SK-N-SH treated with all-trans-retinoic acid at 6 μM for 48 hours (cell line): ENCODE data around the gene TVP23A.

Experiments used
- ATAC-seq: fragments of 200-7000 bp; cut with Tn5 transposase; 3 replicates; pipeline ENCODE4 v1.9.1; 2020; ENCODE audit warnings: mild to moderate bottlenecking, moderate library complexity
- ARNTL ChIP-seq: fragments of 450-650 bp; formaldehyde crosslinking; IDR thresholded peaks from 2 replicates; pipeline ENCODE4 v1.5.0; 2020; ENCODE audit warnings: low read depth, mild to moderate bottlenecking, moderate library complexity, borderline replicate concordance
- BACH2 ChIP-seq: fragments of 250-450 bp; sonication (Bioruptor Pico); IDR thresholded peaks from 2 replicates; pipeline ENCODE4 v1.9.0; 2021; ENCODE audit warnings: mild to moderate bottlenecking, borderline replicate concordance
- CSDC2 ChIP-seq: fragments of 250-450 bp; sonication (Bioruptor Pico); IDR thresholded peaks from 2 replicates; pipeline ENCODE4 v1.5.0; 2020; ENCODE audit warnings: mild to moderate bottlenecking, moderate library complexity
- GLIS3 ChIP-seq: fragments of 250-450 bp; sonication (Bioruptor Pico); IDR thresholded peaks from 2 replicates; pipeline ENCODE4 v1.5.0; 2020; ENCODE audit warnings: mild to moderate bottlenecking, moderate library complexity
- OSR1 ChIP-seq: fragments of 250-450 bp; sonication (Bioruptor Pico); IDR thresholded peaks from 2 replicates; pipeline ENCODE4 v1.8.0; 2022; ENCODE audit warnings: moderate library complexity, mild to moderate bottlenecking, inconsistent platforms
- PPARA ChIP-seq: fragments of 250-450 bp; sonication (Bioruptor Pico); IDR thresholded peaks from 2 replicates; pipeline ENCODE4 v1.5.0; 2020; ENCODE audit warnings: mild to moderate bottlenecking, borderline replicate concordance
- SNAI2 ChIP-seq: fragments of 250-450 bp; sonication (Bioruptor Pico); IDR thresholded peaks from 2 replicates; pipeline ENCODE4 v1.5.0; 2020; ENCODE audit warnings: mild to moderate bottlenecking, moderate library complexity
- TCF4 ChIP-seq: fragments of 250-450 bp; sonication (Bioruptor Pico); IDR thresholded peaks from 2 replicates; pipeline ENCODE4 v1.8.0; 2021; ENCODE audit warnings: mild to moderate bottlenecking, moderate library complexity, borderline replicate concordance
- TOX ChIP-seq: fragments of 250-450 bp; sonication (Bioruptor Pico); IDR thresholded peaks from 2 replicates; pipeline ENCODE4 v1.8.0; 2021; ENCODE audit warnings: mild to moderate bottlenecking, moderate library complexity, borderline replicate concordance
- ZC3H10 ChIP-seq: fragments of 250-450 bp; sonication (Bioruptor Pico); IDR thresholded peaks from 2 replicates; pipeline ENCODE4 v1.5.1; 2021; ENCODE audit warnings: mild to moderate bottlenecking, moderate library complexity
- ZFP3 ChIP-seq: fragments of 250-450 bp; sonication (Bioruptor Pico); IDR thresholded peaks from 2 replicates; pipeline ENCODE4 v1.5.0; 2020; ENCODE audit warnings: mild to moderate bottlenecking, moderate library complexity
- ZFP30 ChIP-seq: fragments of 450-650 bp; formaldehyde crosslinking; IDR thresholded peaks from 2 replicates; pipeline ENCODE4 v1.5.0; 2022; ENCODE audit warnings: mild to moderate bottlenecking, moderate library complexity
- ZNF70 ChIP-seq: fragments of 450-650 bp; formaldehyde crosslinking; IDR thresholded peaks from 2 replicates; pipeline ENCODE4 v1.5.0; 2020; ENCODE audit warnings: mild to moderate bottlenecking, moderate library complexity
- TF ChIP-seq, protein P1 (sequence below): fragments of 250-450 bp; sonication (Bioruptor Pico); IDR thresholded peaks from 2 replicates; pipeline ENCODE4 v1.8.0; 2021; ENCODE audit warnings: low read depth, mild to moderate bottlenecking, moderate library complexity, borderline replicate concordance
- TF ChIP-seq, protein P2 (sequence below): fragments of 250-450 bp; sonication (Bioruptor Pico); IDR thresholded peaks from 2 replicates; pipeline ENCODE4 v1.5.0; 2020; ENCODE audit warnings: mild to moderate bottlenecking, moderate library complexity
- TF ChIP-seq, protein P3 (sequence below): fragments of 250-450 bp; sonication (Bioruptor Pico); IDR thresholded peaks from 2 replicates; pipeline ENCODE4 v1.8.0; 2020; ENCODE audit warnings: mild to moderate bottlenecking, moderate library complexity, borderline replicate concordance
- TF ChIP-seq, protein P4 (sequence below): fragments of 250-450 bp; sonication (Bioruptor Pico); IDR thresholded peaks from 2 replicates; pipeline ENCODE4 v1.5.1; 2020; ENCODE audit warnings: low read depth, mild to moderate bottlenecking, moderate library complexity
- TF ChIP-seq, protein P5 (sequence below): fragments of 250-450 bp; sonication (Bioruptor Pico); IDR thresholded peaks from 2 replicates; pipeline ENCODE4 v1.5.1; 2021; ENCODE audit warnings: mild to moderate bottlenecking, moderate library complexity

Gene TVP23A

DNA sequence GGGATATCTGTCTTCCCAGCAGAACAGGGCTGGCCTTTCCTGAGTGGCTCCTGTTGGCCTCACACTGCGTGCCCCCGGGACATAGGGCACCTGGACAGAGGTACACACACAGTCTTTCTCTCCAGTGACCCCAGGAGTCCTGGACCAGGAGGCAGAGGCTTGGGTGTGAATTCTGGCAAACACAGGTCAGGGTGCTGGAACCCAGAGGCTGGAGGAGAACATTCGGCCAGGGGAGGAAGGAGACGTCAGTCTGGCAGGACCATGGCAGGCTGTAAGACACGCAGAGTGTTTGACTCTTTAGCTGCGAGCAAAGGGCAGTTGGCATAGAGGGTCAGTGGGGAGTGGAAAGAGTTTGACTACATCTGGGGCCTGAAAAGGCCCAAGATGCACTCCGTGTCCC lies 4.1 kb upstream of the TVP23A start:
- TF ChIP-seq ZC3H10 (CRISPR knock-in tag) (no peak), TOX (CRISPR knock-in tag) (no peak), TCF4 (CRISPR knock-in tag) (no peak), PPARA (CRISPR knock-in tag) (no peak), BACH2 (no peak), ZFP30 (CRISPR knock-in tag) (no peak), GLIS3 (no peak), ZNF70 (CRISPR knock-in tag) (no peak), SNAI2 (CRISPR knock-in tag) (no peak), ARNTL (CRISPR knock-in tag) (no peak), CSDC2 (CRISPR knock-in tag) (no peak), OSR1 (CRISPR knock-in tag) (no peak), ZFP3 (CRISPR knock-in tag) (no peak)
- TF ChIP-seq, protein P1, sequence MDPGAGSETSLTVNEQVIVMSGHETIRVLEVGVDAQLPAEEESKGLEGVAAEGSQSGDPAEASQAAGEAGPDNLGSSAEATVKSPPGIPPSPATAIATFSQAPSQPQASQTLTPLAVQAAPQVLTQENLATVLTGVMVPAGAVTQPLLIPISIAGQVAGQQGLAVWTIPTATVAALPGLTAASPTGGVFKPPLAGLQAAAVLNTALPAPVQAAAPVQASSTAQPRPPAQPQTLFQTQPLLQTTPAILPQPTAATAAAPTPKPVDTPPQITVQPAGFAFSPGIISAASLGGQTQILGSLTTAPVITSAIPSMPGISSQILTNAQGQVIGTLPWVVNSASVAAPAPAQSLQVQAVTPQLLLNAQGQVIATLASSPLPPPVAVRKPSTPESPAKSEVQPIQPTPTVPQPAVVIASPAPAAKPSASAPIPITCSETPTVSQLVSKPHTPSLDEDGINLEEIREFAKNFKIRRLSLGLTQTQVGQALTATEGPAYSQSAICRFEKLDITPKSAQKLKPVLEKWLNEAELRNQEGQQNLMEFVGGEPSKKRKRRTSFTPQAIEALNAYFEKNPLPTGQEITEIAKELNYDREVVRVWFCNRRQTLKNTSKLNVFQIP (CRISPR knock-in tag): no peak
- TF ChIP-seq, protein P2, sequence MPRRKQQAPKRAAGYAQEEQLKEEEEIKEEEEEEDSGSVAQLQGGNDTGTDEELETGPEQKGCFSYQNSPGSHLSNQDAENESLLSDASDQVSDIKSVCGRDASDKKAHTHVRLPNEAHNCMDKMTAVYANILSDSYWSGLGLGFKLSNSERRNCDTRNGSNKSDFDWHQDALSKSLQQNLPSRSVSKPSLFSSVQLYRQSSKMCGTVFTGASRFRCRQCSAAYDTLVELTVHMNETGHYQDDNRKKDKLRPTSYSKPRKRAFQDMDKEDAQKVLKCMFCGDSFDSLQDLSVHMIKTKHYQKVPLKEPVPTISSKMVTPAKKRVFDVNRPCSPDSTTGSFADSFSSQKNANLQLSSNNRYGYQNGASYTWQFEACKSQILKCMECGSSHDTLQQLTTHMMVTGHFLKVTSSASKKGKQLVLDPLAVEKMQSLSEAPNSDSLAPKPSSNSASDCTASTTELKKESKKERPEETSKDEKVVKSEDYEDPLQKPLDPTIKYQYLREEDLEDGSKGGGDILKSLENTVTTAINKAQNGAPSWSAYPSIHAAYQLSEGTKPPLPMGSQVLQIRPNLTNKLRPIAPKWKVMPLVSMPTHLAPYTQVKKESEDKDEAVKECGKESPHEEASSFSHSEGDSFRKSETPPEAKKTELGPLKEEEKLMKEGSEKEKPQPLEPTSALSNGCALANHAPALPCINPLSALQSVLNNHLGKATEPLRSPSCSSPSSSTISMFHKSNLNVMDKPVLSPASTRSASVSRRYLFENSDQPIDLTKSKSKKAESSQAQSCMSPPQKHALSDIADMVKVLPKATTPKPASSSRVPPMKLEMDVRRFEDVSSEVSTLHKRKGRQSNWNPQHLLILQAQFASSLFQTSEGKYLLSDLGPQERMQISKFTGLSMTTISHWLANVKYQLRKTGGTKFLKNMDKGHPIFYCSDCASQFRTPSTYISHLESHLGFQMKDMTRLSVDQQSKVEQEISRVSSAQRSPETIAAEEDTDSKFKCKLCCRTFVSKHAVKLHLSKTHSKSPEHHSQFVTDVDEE: no peak
- TF ChIP-seq, protein P3, sequence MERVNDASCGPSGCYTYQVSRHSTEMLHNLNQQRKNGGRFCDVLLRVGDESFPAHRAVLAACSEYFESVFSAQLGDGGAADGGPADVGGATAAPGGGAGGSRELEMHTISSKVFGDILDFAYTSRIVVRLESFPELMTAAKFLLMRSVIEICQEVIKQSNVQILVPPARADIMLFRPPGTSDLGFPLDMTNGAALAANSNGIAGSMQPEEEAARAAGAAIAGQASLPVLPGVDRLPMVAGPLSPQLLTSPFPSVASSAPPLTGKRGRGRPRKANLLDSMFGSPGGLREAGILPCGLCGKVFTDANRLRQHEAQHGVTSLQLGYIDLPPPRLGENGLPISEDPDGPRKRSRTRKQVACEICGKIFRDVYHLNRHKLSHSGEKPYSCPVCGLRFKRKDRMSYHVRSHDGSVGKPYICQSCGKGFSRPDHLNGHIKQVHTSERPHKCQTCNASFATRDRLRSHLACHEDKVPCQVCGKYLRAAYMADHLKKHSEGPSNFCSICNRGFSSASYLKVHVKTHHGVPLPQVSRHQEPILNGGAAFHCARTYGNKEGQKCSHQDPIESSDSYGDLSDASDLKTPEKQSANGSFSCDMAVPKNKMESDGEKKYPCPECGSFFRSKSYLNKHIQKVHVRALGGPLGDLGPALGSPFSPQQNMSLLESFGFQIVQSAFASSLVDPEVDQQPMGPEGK (CRISPR knock-in tag): no peak
- TF ChIP-seq, protein P4, sequence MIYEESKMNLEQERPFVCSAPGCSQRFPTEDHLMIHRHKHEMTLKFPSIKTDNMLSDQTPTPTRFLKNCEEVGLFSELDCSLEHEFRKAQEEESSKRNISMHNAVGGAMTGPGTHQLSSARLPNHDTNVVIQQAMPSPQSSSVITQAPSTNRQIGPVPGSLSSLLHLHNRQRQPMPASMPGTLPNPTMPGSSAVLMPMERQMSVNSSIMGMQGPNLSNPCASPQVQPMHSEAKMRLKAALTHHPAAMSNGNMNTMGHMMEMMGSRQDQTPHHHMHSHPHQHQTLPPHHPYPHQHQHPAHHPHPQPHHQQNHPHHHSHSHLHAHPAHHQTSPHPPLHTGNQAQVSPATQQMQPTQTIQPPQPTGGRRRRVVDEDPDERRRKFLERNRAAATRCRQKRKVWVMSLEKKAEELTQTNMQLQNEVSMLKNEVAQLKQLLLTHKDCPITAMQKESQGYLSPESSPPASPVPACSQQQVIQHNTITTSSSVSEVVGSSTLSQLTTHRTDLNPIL (CRISPR knock-in tag): no peak
- ATAC-seq: no peak

DNA sequence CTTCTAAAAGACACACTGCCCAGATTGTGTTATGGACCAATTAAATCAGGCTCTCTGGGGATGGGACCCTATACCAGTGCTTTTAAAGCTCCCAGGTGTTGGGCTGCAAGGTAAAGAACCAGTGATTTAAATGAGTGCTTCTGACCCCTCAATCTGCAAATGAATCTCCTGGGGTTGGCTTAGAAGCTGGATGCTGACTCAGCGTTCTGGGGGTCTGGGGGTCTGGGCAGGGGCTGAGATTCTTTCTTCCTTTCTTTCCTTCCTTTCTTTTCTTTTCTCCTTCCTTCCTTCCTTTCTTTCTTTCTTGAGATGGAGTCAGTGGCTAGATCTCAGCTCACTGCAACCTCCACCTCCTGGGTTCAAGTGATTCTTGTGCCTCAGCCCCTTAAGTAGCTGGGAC lies 2.0 kb upstream of the TVP23A start:
- TF ChIP-seq ZC3H10 (CRISPR knock-in tag) (no peak), ZFP30 (CRISPR knock-in tag) (no peak), BACH2 (no peak), TOX (CRISPR knock-in tag) (no peak), CSDC2 (CRISPR knock-in tag) (no peak), SNAI2 (CRISPR knock-in tag) (no peak)
- TF ChIP-seq, protein P1 (CRISPR knock-in tag): no peak
- TF ChIP-seq, protein P4 (CRISPR knock-in tag): no peak
- TF ChIP-seq, protein P5, sequence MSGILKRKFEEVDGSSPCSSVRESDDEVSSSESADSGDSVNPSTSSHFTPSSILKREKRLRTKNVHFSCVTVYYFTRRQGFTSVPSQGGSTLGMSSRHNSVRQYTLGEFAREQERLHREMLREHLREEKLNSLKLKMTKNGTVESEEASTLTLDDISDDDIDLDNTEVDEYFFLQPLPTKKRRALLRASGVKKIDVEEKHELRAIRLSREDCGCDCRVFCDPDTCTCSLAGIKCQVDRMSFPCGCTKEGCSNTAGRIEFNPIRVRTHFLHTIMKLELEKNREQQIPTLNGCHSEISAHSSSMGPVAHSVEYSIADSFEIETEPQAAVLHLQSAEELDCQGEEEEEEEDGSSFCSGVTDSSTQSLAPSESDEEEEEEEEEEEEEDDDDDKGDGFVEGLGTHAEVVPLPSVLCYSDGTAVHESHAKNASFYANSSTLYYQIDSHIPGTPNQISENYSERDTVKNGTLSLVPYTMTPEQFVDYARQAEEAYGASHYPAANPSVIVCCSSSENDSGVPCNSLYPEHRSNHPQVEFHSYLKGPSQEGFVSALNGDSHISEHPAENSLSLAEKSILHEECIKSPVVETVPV (CRISPR knock-in tag): no peak
- TF ChIP-seq, all 23 proteins: peak for 0

More for the DNA sequence above, 2.0 kb upstream of the TVP23A start:
- ATAC-seq: no peak
